HepG2 (cell line): ENCODE data around the gene MEDAG. TPM values are rescaled to one million over a fixed set of nuclear protein-coding genes. Genes with fewer than 3 reads are reported as not detected.

Source experiments
- DPF2 ChIP-seq: sonication (generic); formaldehyde crosslinking; IDR thresholded peaks from 2 replicates; pipeline ENCODE4 v1.4.0; 2020; ENCODE audit warnings: mild to moderate bottlenecking, low read depth, missing genetic modification reagents, borderline replicate concordance
- FOXA1 ChIP-seq, 2 experiments: fragments of 450-650 bp in 1 of 2; sonication (generic) in 1 of 2; formaldehyde crosslinking in 1 of 2; IDR thresholded peaks; 2 replicates each; pipeline versions ENCODE4 v1.4.0 to v1.6.1; 2016 to 2020; ENCODE audit warnings: missing genetic modification reagents in 1 of 2
- HMG20B ChIP-seq: conservative IDR thresholded peaks from 2 replicates; pipeline ENCODE4 v1.6.1; 2016; ENCODE audit warnings: missing genetic modification reagents, missing compliant biosample characterization
- PCBP2 ChIP-seq: fragments of 200-400 bp; formaldehyde crosslinking; optimal IDR thresholded peaks from 2 replicates; pipeline ENCODE3; 2018; ENCODE audit warnings: low read length, low read depth; ENCODE audit not compliant: poor library complexity, severe bottlenecking
- PRDM10 ChIP-seq: sonication (generic); formaldehyde crosslinking; IDR thresholded peaks from 2 replicates; pipeline ENCODE4 v1.4.0; 2020; ENCODE audit warnings: low read depth, missing genetic modification reagents
- RNF2 ChIP-seq: fragments of 450-650 bp; conservative IDR thresholded peaks from 2 replicates; pipeline ENCODE4 v1.6.1; 2016; ENCODE audit warnings: low read depth
- RXRB ChIP-seq: IDR thresholded peaks from 2 replicates; pipeline ENCODE4 v1.6.1; 2016; ENCODE audit warnings: borderline replicate concordance, missing genetic modification reagents, missing compliant biosample characterization
- SMAD1 ChIP-seq: sonication (generic); formaldehyde crosslinking; IDR thresholded peaks from 2 replicates; pipeline ENCODE4 v1.4.0; 2020; ENCODE audit warnings: missing genetic modification reagents, low read depth, mild to moderate bottlenecking, borderline replicate concordance
- SMARCE1 ChIP-seq: fragments of 450-650 bp; IDR thresholded peaks from 2 replicates; pipeline ENCODE4 v1.6.1; 2017; ENCODE audit warnings: borderline replicate concordance
- TOPORS ChIP-seq: sonication (generic); formaldehyde crosslinking; IDR thresholded peaks from 2 replicates; pipeline ENCODE4 v1.8.0; 2023; ENCODE audit warnings: mild to moderate bottlenecking, missing genetic modification reagents
- ZBTB3 ChIP-seq: sonication (generic); formaldehyde crosslinking; IDR thresholded peaks from 2 replicates; pipeline ENCODE4 v1.4.0; 2020; ENCODE audit warnings: low read depth, mild to moderate bottlenecking, moderate library complexity, missing genetic modification reagents, borderline replicate concordance
- ZBTB37 ChIP-seq: sonication (generic); formaldehyde crosslinking; IDR thresholded peaks from 2 replicates; pipeline ENCODE4 v1.4.0; 2020; ENCODE audit warnings: mild to moderate bottlenecking, missing genetic modification reagents
- ZBTB39 ChIP-seq: sonication (generic); formaldehyde crosslinking; IDR thresholded peaks from 2 replicates; pipeline ENCODE4 v1.5.0; 2020; ENCODE audit warnings: missing genetic modification reagents
- ZFP1 ChIP-seq: IDR thresholded peaks from 2 replicates; pipeline ENCODE4 v1.6.1; 2016
- ZFP90 ChIP-seq: sonication (generic); formaldehyde crosslinking; IDR thresholded peaks from 2 replicates; pipeline ENCODE4 v1.8.0; 2022; ENCODE audit warnings: missing genetic modification reagents, mild to moderate bottlenecking, inconsistent platforms, borderline replicate concordance
- ZNF513 ChIP-seq: sonication (generic); formaldehyde crosslinking; conservative IDR thresholded peaks from 2 replicates; pipeline ENCODE4 v1.5.0; 2020; ENCODE audit warnings: missing genetic modification reagents
- ZNF777 ChIP-seq: sonication (generic); formaldehyde crosslinking; IDR thresholded peaks from 2 replicates; pipeline ENCODE4 v1.4.0; 2020; ENCODE audit warnings: missing genetic modification reagents
- ZNF781 ChIP-seq: sonication (generic); formaldehyde crosslinking; IDR thresholded peaks from 2 replicates; pipeline ENCODE4 v1.5.1; 2020; ENCODE audit warnings: borderline replicate concordance, mild to moderate bottlenecking, missing genetic modification reagents; ENCODE audit errors: not compliant biosample characterization
- ZNF891 ChIP-seq: sonication (generic); formaldehyde crosslinking; IDR thresholded peaks from 2 replicates; pipeline ENCODE4 v1.5.0; 2020; ENCODE audit warnings: mild to moderate bottlenecking, missing genetic modification reagents
- polyA plus RNA-seq, 8 experiments: library from polyadenylated mRNA; depleted of rRNA in 3 of 8; stranded (reverse) in 7 of 8; unstranded in 1 of 8; fragments of >200 nt; fragmentation: Illumina TruSeq in 4 of 8; extraction: Trizol in 4 of 8; gene quantifications; 2 replicates each; pipeline versions ENCODE4 v1.2.1 to v1.2.3, GENCODE V29; 2011 to 2016; ENCODE audit warnings: low read depth in 4 of 8, missing spikeins in 1 of 8, mixed read lengths in 1 of 8; ENCODE audit not compliant: insufficient read depth in 1 of 8
- total RNA-seq, 5 experiments: library from RNA; depleted of rRNA; stranded (reverse); fragments of >200 nt; fragmentation: Illumina TruSeq; extraction: Trizol; gene quantifications; 2 replicates each; pipeline ENCODE4 v1.2.3, GENCODE V29; 2016; ENCODE audit warnings: low read depth in 1 of 5

Gene MEDAG
- total and polyA plus RNA-seq, 2 of the 13 experiments (the other 11 are each of a cell fraction or from before 2014, with no cell fraction given): not detected

- TF ChIP-seq SMARCE1: no peak
- no peak for TF ChIP-seq ZNF513 (CRISPR knock-in tag)
- no peak for TF ChIP-seq SMAD1 (CRISPR knock-in tag)
- no peak for TF ChIP-seq HMG20B
- TF ChIP-seq ZBTB3 (CRISPR knock-in tag): no peak
- no peak for TF ChIP-seq ZBTB37 (CRISPR knock-in tag)
- no peak for TF ChIP-seq FOXA1 (IDR thresholded peaks at IDR 0.05)
- peak; percentile 50 for TF ChIP-seq FOXA1 (CRISPR knock-in tag; IDR thresholded peaks at IDR 0.05)
- no peak for TF ChIP-seq ZBTB39
- TF ChIP-seq PCBP2: no peak
- TF ChIP-seq ZNF777 (CRISPR knock-in tag): no peak
- no peak for TF ChIP-seq DPF2
- TF ChIP-seq ZNF891 (CRISPR knock-in tag): 0 out of 2 replicates have a peak, but pooled peaks have one; percentile 26
- TF ChIP-seq RNF2: no peak
- no peak for TF ChIP-seq ZFP90 (CRISPR knock-in tag)
- TF ChIP-seq ZFP1 (CRISPR knock-in tag): no peak
- TF ChIP-seq TOPORS (CRISPR knock-in tag): no peak
- TF ChIP-seq ZNF781: no peak
- TF ChIP-seq PRDM10: no peak
- TF ChIP-seq RXRB: 0 out of 2 replicates have a peak, but pooled peaks have one; percentile 15
Observed at GRCh38 chr13:30865123-30866049, 40.7 kb upstream of the MEDAG start (continued).
